Neural cell (in vitro differentiated cells): ENCODE results near the gene CEP55. TPM values are rescaled to one million over a fixed set of nuclear protein-coding genes. Genes with fewer than 3 reads are reported as not detected.

ENCODE experiments used
- H2AFZ ChIP-seq: fragments of 200-600, 300-800 bp; sonication (generic), shearing (Covaris generic); 2 replicates; pipeline ENCODE4 v1.6.0; 2014; ENCODE audit warnings: low read depth, mild to moderate bottlenecking, antibody characterized with exemption, low read length, moderate library complexity
- H3F3A ChIP-seq: fragments of 200-600 bp; shearing (Covaris generic); 2 replicates; pipeline ENCODE4 v1.6.1; 2016; ENCODE audit warnings: mild to moderate bottlenecking, moderate library complexity, mixed read lengths, antibody characterized with exemption, low read length; ENCODE audit not compliant: insufficient read depth, poor library complexity, severe bottlenecking
- H3K27ac ChIP-seq: fragments of 200-600, 300-800 bp; sonication (generic), shearing (Covaris generic); 2 replicates; pipeline ENCODE4 v1.5.1; 2014; ENCODE audit warnings: mild to moderate bottlenecking, low read length, moderate library complexity
- H3K27me3 ChIP-seq: fragments of 300-800, 200-600 bp; sonication (generic), shearing (Covaris generic); 2 replicates; pipeline ENCODE4 v1.6.0; 2014; ENCODE audit warnings: mild to moderate bottlenecking, low read depth, low read length, moderate library complexity; ENCODE audit not compliant: insufficient read depth
- H3K36me3 ChIP-seq: fragments of 300-800, 200-600 bp; sonication (generic), shearing (Covaris generic); 2 replicates; pipeline ENCODE4 v1.5.1; 2014; ENCODE audit warnings: mild to moderate bottlenecking, antibody characterized with exemption, low read length, moderate library complexity; ENCODE audit not compliant: insufficient read depth
- H3K4me2 ChIP-seq: fragments of 300-800, 200-600 bp; sonication (generic), shearing (Covaris generic); 2 replicates; pipeline ENCODE4 v1.6.0; 2014; ENCODE audit warnings: mild to moderate bottlenecking, low read length
- H3K4me3 ChIP-seq: fragments of 300-800, 200-600 bp; sonication (generic), shearing (Covaris generic); 2 replicates; pipeline ENCODE4 v1.5.1; 2014; ENCODE audit warnings: mild to moderate bottlenecking, low read length, moderate library complexity
- H3K79me2 ChIP-seq: fragments of 200-600 bp; shearing (Covaris generic); replicated peaks from 2 replicates; pipeline ENCODE4 v1.6.0; 2014; ENCODE audit warnings: mild to moderate bottlenecking, low read length, moderate library complexity; ENCODE audit not compliant: insufficient read depth
- H3K9ac ChIP-seq: fragments of 300-800, 200-600 bp; sonication (generic), shearing (Covaris generic); 2 replicates; pipeline ENCODE4 v1.6.1; 2016; ENCODE audit warnings: mild to moderate bottlenecking, low read length, mixed read lengths
- H3K9me2 ChIP-seq: fragments of 200-600 bp; shearing (Covaris generic); 2 replicates; pipeline ENCODE4 v1.6.1; 2016; ENCODE audit warnings: mild to moderate bottlenecking, low read length, mixed read lengths; ENCODE audit not compliant: insufficient read depth
- H3K9me3 ChIP-seq: fragments of 200-600, 300-800 bp; sonication (generic), shearing (Covaris generic); 2 replicates; pipeline ENCODE4 v1.6.1; 2016; ENCODE audit warnings: mild to moderate bottlenecking, mixed run types, low read length, moderate library complexity, mixed read lengths
- H4K20me1 ChIP-seq: fragments of 200-600 bp; shearing (Covaris generic); 2 replicates; pipeline ENCODE4 v1.6.1; 2016; ENCODE audit warnings: mild to moderate bottlenecking, mixed run types; ENCODE audit not compliant: insufficient read depth
- EP300 ChIP-seq: fragments of 450-650 bp; conservative IDR thresholded peaks from 2 replicates; pipeline ENCODE4 v1.6.1; 2014; ENCODE audit warnings: antibody characterized with exemption, mild to moderate bottlenecking, moderate library complexity; ENCODE audit not compliant: poor library complexity, severe bottlenecking
- EZH2 ChIP-seq: fragments of 200-600, 300-800 bp; shearing (Covaris generic), sonication (generic); IDR thresholded peaks from 2 replicates; pipeline ENCODE4 v1.6.1; 2014; ENCODE audit warnings: antibody characterized with exemption, low read length, borderline replicate concordance, mild to moderate bottlenecking; ENCODE audit not compliant: insufficient read depth, poor library complexity, severe bottlenecking
- MXI1 ChIP-seq: fragments of 450-650 bp; conservative IDR thresholded peaks from 2 replicates; pipeline ENCODE4 v1.6.1; 2014; ENCODE audit warnings: antibody characterized with exemption, mild to moderate bottlenecking; ENCODE audit not compliant: poor library complexity, severe bottlenecking
- POLR2AphosphoS5 ChIP-seq: IDR thresholded peaks from 2 replicates; pipeline ENCODE4 v1.6.1; 2012
- RAD21 ChIP-seq: fragments of 450-650 bp; conservative IDR thresholded peaks from 2 replicates; pipeline ENCODE4 v1.6.1; 2014; ENCODE audit warnings: antibody characterized with exemption, mild to moderate bottlenecking, moderate library complexity
- REST ChIP-seq: IDR thresholded peaks from 2 replicates; pipeline ENCODE4 v1.6.1; 2012; ENCODE audit warnings: borderline replicate concordance
- SMC3 ChIP-seq: fragments of 450-650 bp; conservative IDR thresholded peaks from 2 replicates; pipeline ENCODE4 v1.6.1; 2014; ENCODE audit warnings: antibody characterized with exemption, mild to moderate bottlenecking, moderate library complexity; ENCODE audit not compliant: poor library complexity
- TAF1 ChIP-seq: IDR thresholded peaks from 2 replicates; pipeline ENCODE4 v1.6.1; 2012; ENCODE audit warnings: low read depth
- polyA plus RNA-seq: library from polyadenylated mRNA; depleted of rRNA; stranded (reverse); fragments of >200 nt; gene quantifications from 2 replicates; pipeline ENCODE4 v1.2.3, GENCODE V29; 2014
- TF ChIP-seq, protein P1 (sequence below): fragments of 450-650 bp; IDR thresholded peaks from 2 replicates; pipeline ENCODE4 v1.5.1; 2014; ENCODE audit warnings: antibody characterized with exemption, mild to moderate bottlenecking, moderate library complexity; ENCODE audit not compliant: poor library complexity, severe bottlenecking

CEP55 gene
- polyA plus RNA-seq, 1 donor from 2014 or later = 0.67 TPM

GRCh38 chr10:93454736-93455135, 41.7 kb upstream of the CEP55 start:
- TF ChIP-seq RAD21 (no peak), EP300 (no peak), MXI1 (no peak), TAF1 (no peak), SMC3 (no peak), POLR2AphosphoS5 (no peak), REST (no peak), EZH2 (no peak)
- H2AFZ ChIP-seq = no peak overlapping the region
- no peaks in the 10 kb centered on the region for H4K20me1 ChIP-seq
- H3K27me3 ChIP-seq = no peaks in the 10 kb centered on the region
- no peaks in the 10 kb centered on the region for H3K9me3 ChIP-seq
- H3K9ac ChIP-seq = no peak overlapping the region
- no peak overlapping the region for H3K27ac ChIP-seq
- H3K36me3 ChIP-seq = no peaks in the 10 kb centered on the region
- H3K4me3 ChIP-seq = no peak overlapping the region
- H3F3A ChIP-seq = no peaks in the 10 kb centered on the region
- H3K79me2 ChIP-seq = no peaks in the 10 kb centered on the region
- no peak overlapping the region for H3K4me2 ChIP-seq
- H3K9me2 ChIP-seq = no peaks in the 10 kb centered on the region

GRCh38 chr10:93456480-93456879, 39.9 kb upstream of the CEP55 start:
- Histone ChIP-seq H3K27me3 (no peaks in the 10 kb centered on the region), H3F3A (no peaks in the 10 kb centered on the region)

DNA sequence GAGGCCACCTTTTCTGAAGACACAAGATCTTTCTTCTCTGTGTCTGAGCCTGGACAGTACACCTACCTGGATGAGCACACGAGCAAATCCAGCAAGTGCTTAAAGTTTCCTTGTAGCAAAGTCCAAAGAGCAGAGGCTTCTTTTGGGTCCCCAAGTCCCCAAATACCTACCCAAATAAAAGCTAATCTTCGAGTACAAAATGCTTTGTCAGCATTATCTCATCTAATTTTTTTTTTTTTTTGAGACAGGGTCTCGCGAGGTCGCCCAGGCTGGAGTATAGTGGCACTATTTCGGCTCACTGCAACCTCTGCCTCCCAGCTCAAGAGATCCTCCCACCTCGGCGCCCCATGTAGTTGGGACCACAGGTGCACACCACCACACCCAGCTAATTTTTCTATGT, 38.9 kb upstream of the CEP55 start:
- Histone ChIP-seq H3K9me3 (no peaks in the 10 kb centered on the region), H3K9ac (no peak overlapping the region), H3K4me2 (no peak overlapping the region), H4K20me1 (no peaks in the 10 kb centered on the region), H3K9me2 (no peaks in the 10 kb centered on the region), H3K4me3 (no peak overlapping the region), H3K27ac (no peak overlapping the region), H2AFZ (no peak overlapping the region), H3F3A (no peaks in the 10 kb centered on the region), H3K27me3 (no peaks in the 10 kb centered on the region), H3K36me3 (no peaks in the 10 kb centered on the region), H3K79me2 (no peaks in the 10 kb centered on the region)
- TF ChIP-seq TAF1 = no peak
- TF ChIP-seq, protein P1, sequence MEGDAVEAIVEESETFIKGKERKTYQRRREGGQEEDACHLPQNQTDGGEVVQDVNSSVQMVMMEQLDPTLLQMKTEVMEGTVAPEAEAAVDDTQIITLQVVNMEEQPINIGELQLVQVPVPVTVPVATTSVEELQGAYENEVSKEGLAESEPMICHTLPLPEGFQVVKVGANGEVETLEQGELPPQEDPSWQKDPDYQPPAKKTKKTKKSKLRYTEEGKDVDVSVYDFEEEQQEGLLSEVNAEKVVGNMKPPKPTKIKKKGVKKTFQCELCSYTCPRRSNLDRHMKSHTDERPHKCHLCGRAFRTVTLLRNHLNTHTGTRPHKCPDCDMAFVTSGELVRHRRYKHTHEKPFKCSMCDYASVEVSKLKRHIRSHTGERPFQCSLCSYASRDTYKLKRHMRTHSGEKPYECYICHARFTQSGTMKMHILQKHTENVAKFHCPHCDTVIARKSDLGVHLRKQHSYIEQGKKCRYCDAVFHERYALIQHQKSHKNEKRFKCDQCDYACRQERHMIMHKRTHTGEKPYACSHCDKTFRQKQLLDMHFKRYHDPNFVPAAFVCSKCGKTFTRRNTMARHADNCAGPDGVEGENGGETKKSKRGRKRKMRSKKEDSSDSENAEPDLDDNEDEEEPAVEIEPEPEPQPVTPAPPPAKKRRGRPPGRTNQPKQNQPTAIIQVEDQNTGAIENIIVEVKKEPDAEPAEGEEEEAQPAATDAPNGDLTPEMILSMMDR = no peak
- no peak for TF ChIP-seq MXI1
- no peak for TF ChIP-seq POLR2AphosphoS5
- no peak for TF ChIP-seq REST
- TF ChIP-seq SMC3 = no peak
- no peak for TF ChIP-seq EZH2
- no peak for TF ChIP-seq EP300
- TF ChIP-seq RAD21 = no peak

More at GRCh38 chr10:93456480-93456879, 39.9 kb upstream of the CEP55 start:
- Histone ChIP-seq H3K9me3 (no peaks in the 10 kb centered on the region), H3K4me2 (no peak overlapping the region), H3K27ac (no peak overlapping the region), H4K20me1 (no peaks in the 10 kb centered on the region), H3K9me2 (no peaks in the 10 kb centered on the region), H3K4me3 (no peak overlapping the region), H2AFZ (no peak overlapping the region), H3K9ac (no peak overlapping the region), H3K36me3 (no peaks in the 10 kb centered on the region), H3K79me2 (no peaks in the 10 kb centered on the region)
- TF ChIP-seq MXI1 = no peak
